Endodermal cell (in vitro differentiated cells): Measurements from ENCODE around the gene CASR. TPM values are rescaled to one million over a fixed set of nuclear protein-coding genes. Genes with fewer than 3 reads are reported as not detected.

Source experiments
- DNase-seq: peaks from one replicate; pipeline ENCODE4 v3.0.0-alpha.2; 2017
- H3K27ac ChIP-seq: 2 replicates; pipeline ENCODE4 v1.5.1; 2013; ENCODE audit warnings: mild to moderate bottlenecking, low read depth, low read length, moderate library complexity
- H3K27me3 ChIP-seq: 2 replicates; pipeline ENCODE4 v1.6.1; 2013; ENCODE audit warnings: mild to moderate bottlenecking, low read length, moderate library complexity; ENCODE audit not compliant: insufficient read depth, control insufficient read depth, poor library complexity, severe bottlenecking
- H3K36me3 ChIP-seq: 2 replicates; pipeline ENCODE4 v1.7.0; 2013; ENCODE audit warnings: mild to moderate bottlenecking, low read length, moderate library complexity; ENCODE audit not compliant: control insufficient read depth, insufficient read depth
- H3K4me1 ChIP-seq: one replicate; pipeline ENCODE4 v1.7.0; 2013; ENCODE audit warnings: low read length; ENCODE audit not compliant: control insufficient read depth, insufficient read depth
- H3K4me3 ChIP-seq: 2 replicates; pipeline ENCODE4 v1.5.1; 2013; ENCODE audit warnings: mild to moderate bottlenecking, low read length, moderate library complexity
- H3K9ac ChIP-seq: 2 replicates; pipeline ENCODE4 v1.6.1; 2013; ENCODE audit warnings: mild to moderate bottlenecking, low read length, moderate library complexity; ENCODE audit not compliant: poor library complexity, severe bottlenecking; ENCODE audit errors: extremely low read depth
- H3K9me3 ChIP-seq: 2 replicates; pipeline ENCODE4 v1.6.1; 2013; ENCODE audit warnings: mild to moderate bottlenecking, low read length, moderate library complexity; ENCODE audit not compliant: control insufficient read depth
- H3K27ac Mint-ChIP-seq: 2 replicates; pipeline ENCODE4 v1.8.0; 2020; ENCODE audit warnings: mixed read lengths
- H3K27me3 Mint-ChIP-seq: 2 replicates; pipeline ENCODE4 v1.8.0; 2021; ENCODE audit warnings: mild to moderate bottlenecking, mixed read lengths; ENCODE audit not compliant: insufficient read depth
- H3K36me3 Mint-ChIP-seq: 2 replicates; pipeline ENCODE4 v1.8.0; 2020; ENCODE audit warnings: low read depth, mixed read lengths
- H3K4me1 Mint-ChIP-seq: 2 replicates; pipeline ENCODE4 v1.8.0; 2020; ENCODE audit warnings: mixed read lengths
- H3K4me3 Mint-ChIP-seq: 2 replicates; pipeline ENCODE4 v1.8.0; 2020; ENCODE audit warnings: mild to moderate bottlenecking, moderate library complexity, mixed read lengths
- H3K9me3 Mint-ChIP-seq: 2 replicates; pipeline ENCODE4 v1.8.0; 2020; ENCODE audit warnings: mild to moderate bottlenecking, mixed read lengths
- WGBS, 2 experiments: methylation state at CpG; one replicate each; pipeline versions ENCODE4 v1.1.5 to v1.1.7; 2013; ENCODE audit warnings: missing lambda C conversion rate in 2 of 2, mixed read lengths in 1 of 2; ENCODE audit not compliant: insufficient coverage in 1 of 2, insufficient read length in 1 of 2; 5-methylcytosine and 5-hydroxymethylcytosine counted together
- total RNA-seq, 2 donors: library from RNA; stranded (reverse); fragmentation: NEBNext Ultra II Directional in 1 of 2; extraction: Animal tissue kit (Norgen Biotek cat#: 25700) in 1 of 2; gene quantifications; 2 replicates in 1 of 2; 3 replicates in 1 of 2; pipeline ENCODE4 v1.2.1, GENCODE V29; 2021
- TF ChIP-seq, protein P1 (sequence below): fragments of 200-600 bp; sonication (generic); conservative IDR thresholded peaks from 2 replicates; pipeline ENCODE4 v1.5.0; 2021; ENCODE audit warnings: antibody characterized with exemption, mild to moderate bottlenecking

CASR gene
- total RNA-seq, 2 donors from 2014 or later, result 0.04 TPM; not detected in 1

DNA sequence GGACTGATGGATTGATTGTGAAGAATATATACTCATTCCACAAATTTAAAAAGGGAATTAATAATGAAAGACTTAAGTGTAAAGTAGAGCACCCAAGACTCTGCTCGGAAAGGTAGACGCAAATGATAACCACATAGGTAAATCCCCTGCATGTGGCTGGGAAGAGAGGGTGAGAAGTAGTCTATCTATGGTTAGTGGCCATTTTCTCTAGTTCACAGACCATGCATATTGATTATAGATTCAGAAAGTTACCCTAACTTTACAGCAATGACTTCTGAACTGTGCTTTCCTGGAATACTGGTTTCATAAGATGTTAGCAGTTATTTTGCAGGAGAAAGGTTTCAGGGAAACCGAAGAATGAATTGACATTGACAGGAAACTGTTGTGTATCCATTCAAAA is 51.7 kb downstream of the CASR start:
- WGBS, 2 experiments, result 91 to 100% methylated on average over 1 to 3 of the region's 3 CpGs
- no peaks in the 10 kb centered on the region for H3K36me3 Mint-ChIP-seq

DNA sequence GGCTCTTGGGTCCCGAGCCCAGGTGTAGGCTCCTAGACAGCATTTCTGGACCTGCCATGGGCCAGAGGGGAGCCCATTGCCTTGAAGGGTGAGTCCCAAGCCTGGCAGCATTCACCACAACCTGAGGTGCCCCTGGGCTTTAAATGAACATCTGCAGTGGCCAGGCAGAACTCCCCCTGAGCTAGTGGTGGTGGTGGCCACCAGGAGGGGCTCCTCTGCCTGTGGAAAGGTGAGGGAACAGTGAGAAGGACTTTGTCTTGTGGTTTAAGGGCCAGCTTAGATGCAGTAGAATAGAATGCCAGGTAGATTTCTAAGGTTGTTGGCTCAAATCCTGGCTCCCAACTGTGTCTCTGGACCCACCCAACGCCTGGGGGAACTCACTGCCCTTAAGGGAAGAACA is 55.6 kb downstream of the CASR start:
- Histone ChIP-seq H3K36me3 (no peaks in the 10 kb centered on the region), H3K9ac (no peak overlapping the region), H3K27me3 (peaks cover 27% of the 10 kb centered on the region), H3K4me1 (no peaks in the 10 kb centered on the region), H3K4me3 (no peak overlapping the region), H3K27ac (no peak overlapping the region), H3K9me3 (no peaks in the 10 kb centered on the region)
- peak; percentile 54 for DNase-seq
- H3K4me3 Mint-ChIP-seq, result no peak overlapping the region
- TF ChIP-seq, protein P1, sequence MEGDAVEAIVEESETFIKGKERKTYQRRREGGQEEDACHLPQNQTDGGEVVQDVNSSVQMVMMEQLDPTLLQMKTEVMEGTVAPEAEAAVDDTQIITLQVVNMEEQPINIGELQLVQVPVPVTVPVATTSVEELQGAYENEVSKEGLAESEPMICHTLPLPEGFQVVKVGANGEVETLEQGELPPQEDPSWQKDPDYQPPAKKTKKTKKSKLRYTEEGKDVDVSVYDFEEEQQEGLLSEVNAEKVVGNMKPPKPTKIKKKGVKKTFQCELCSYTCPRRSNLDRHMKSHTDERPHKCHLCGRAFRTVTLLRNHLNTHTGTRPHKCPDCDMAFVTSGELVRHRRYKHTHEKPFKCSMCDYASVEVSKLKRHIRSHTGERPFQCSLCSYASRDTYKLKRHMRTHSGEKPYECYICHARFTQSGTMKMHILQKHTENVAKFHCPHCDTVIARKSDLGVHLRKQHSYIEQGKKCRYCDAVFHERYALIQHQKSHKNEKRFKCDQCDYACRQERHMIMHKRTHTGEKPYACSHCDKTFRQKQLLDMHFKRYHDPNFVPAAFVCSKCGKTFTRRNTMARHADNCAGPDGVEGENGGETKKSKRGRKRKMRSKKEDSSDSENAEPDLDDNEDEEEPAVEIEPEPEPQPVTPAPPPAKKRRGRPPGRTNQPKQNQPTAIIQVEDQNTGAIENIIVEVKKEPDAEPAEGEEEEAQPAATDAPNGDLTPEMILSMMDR, result peak; percentile 69
- H3K9me3 Mint-ChIP-seq, result no peaks in the 10 kb centered on the region
- peaks cover 22% of the 10 kb centered on the region for H3K27me3 Mint-ChIP-seq
- no peaks in the 10 kb centered on the region for H3K4me1 Mint-ChIP-seq
- H3K36me3 Mint-ChIP-seq, result no peaks in the 10 kb centered on the region
- no peak overlapping the region for H3K27ac Mint-ChIP-seq
- 84 to 88% methylated on average over 2 of the region's 2 CpGs for WGBS, 2 experiments

More for the DNA sequence above, 51.7 kb downstream of the CASR start:
- Histone ChIP-seq H3K27ac (no peak overlapping the region), H3K36me3 (no peaks in the 10 kb centered on the region), H3K27me3 (peaks cover 11% of the 10 kb centered on the region), H3K4me1 (no peaks in the 10 kb centered on the region), H3K9ac (no peak overlapping the region), H3K4me3 (no peak overlapping the region), H3K9me3 (no peaks in the 10 kb centered on the region)
- Mint-ChIP-seq H3K27me3 (peaks cover 5% of the 10 kb centered on the region), H3K9me3 (no peaks in the 10 kb centered on the region), H3K4me1 (no peaks in the 10 kb centered on the region), H3K4me3 (no peak overlapping the region), H3K27ac (no peak overlapping the region)
- no peak for DNase-seq
- TF ChIP-seq, protein P1, result no peak

DNA sequence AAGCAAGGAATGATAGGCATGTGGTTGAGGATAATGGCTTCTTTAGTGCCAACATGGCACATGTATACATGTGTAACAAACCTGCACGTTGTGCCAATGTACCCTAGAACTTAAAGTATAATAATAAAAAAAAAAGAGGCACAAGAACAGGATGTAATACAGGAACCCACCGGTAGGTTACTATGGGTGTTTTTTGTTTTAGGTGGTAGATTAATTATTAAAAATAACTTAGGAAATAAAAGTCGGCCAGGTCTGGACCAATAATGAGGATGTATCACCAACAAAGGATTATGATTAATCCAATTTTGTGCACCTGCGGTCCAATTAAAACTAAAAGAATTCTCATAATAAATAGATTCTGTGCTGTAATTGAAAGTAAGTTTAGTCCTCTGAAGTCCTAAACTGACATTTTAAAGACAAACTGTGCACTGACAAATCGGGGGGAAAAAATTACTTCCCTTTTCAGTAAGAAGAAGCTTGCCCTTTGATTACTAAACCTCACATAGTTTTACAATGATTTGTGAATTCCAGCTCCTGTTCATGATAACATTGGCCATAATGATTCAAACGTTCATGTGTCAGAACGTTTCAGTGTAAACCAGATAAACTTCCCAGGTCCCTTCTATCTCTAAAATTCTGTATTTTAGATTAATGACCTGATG is 62.2 kb downstream of the CASR start:
- Histone ChIP-seq H3K4me1 (no peaks in the 10 kb centered on the region), H3K9ac (no peak overlapping the region), H3K36me3 (no peaks in the 10 kb centered on the region), H3K27me3 (peaks cover 23% of the 10 kb centered on the region), H3K27ac (no peak overlapping the region), H3K9me3 (no peaks in the 10 kb centered on the region), H3K4me3 (no peak overlapping the region)
- Mint-ChIP-seq H3K27ac (no peak overlapping the region), H3K27me3 (peaks cover 31% of the 10 kb centered on the region), H3K4me3 (no peak overlapping the region), H3K4me1 (no peaks in the 10 kb centered on the region), H3K36me3 (no peaks in the 10 kb centered on the region), H3K9me3 (no peaks in the 10 kb centered on the region)
- WGBS, 2 experiments, result 83 to 93% methylated on average over 3 to 7 of the region's 7 CpGs
- DNase-seq, result no peak
- TF ChIP-seq, protein P1, result peak; percentile 33
